Adrenal gland (tissue), 12 donors: ENCODE results near the gene MAML1. TPM values are rescaled to one million over a fixed set of nuclear protein-coding genes. Genes with fewer than 3 reads are reported as not detected.

Experiments used
- DNase-seq, 7 donors: peaks; one replicate each; pipeline ENCODE4 v3.0.0-alpha.2; 2019 to 2020
- H3K27ac ChIP-seq, 5 donors: fragments of 200-600 bp; sonication (generic) in 4 of 5; 1 replicate in 3 of 5; 2 replicates in 2 of 5; pipeline versions ENCODE4 v1.5.1 to v1.8.0; 2016 to 2020; ENCODE audit warnings: mild to moderate bottlenecking in 1 of 5
- H3K27me3 ChIP-seq: fragments of 200-600 bp; 2 replicates; pipeline ENCODE4 v1.8.0; 2021
- H3K36me3 ChIP-seq, 2 donors: fragments of 200-600 bp; replicated peaks in 1 of 2; 1 replicate in 1 of 2; 2 replicates in 1 of 2; pipeline versions ENCODE4 v1.5.1 to v1.8.0; 2018 to 2022
- H3K4me1 ChIP-seq, 2 donors: fragments of 200-600 bp; replicated peaks in 1 of 2; 1 replicate in 1 of 2; 2 replicates in 1 of 2; pipeline versions ENCODE4 v1.5.1 to v1.8.0; 2018 to 2021
- H3K4me3 ChIP-seq, 4 donors: fragments of 200-600 bp; sonication (generic) in 3 of 4; one replicate each; pipeline ENCODE4 v1.5.1; 2016 to 2018
- H3K9me3 ChIP-seq, 3 donors: fragments of 200-600 bp; sonication (generic) in 1 of 3; replicated peaks in 1 of 3; 1 replicate in 2 of 3; 2 replicates in 1 of 3; pipeline versions ENCODE4 v1.5.1 to v1.8.0; 2016 to 2021
- POLR2A ChIP-seq, 2 donors: fragments of 450-650 bp; IDR thresholded peaks; one replicate each; pipeline ENCODE4 v1.6.1; 2017; ENCODE audit warnings: antibody characterized with exemption in 2 of 2, mild to moderate bottlenecking in 2 of 2, moderate library complexity in 1 of 2
- WGBS, 4 donors: extraction: QIAGEN DNeasy Blood & Tissue Kit in 2 of 4; methylation state at CpG; one replicate each; pipeline versions ENCODE4 v1.1.5 to v1.1.7; 2013 to 2017; 5-methylcytosine and 5-hydroxymethylcytosine counted together
- intact Hi-C, 2 donors: fragments of 100-400 bp; cut with DNase I; formaldehyde crosslinking; loops; one replicate each; pipeline versions ENCODE4 v1.14.1 to v1.15.0; 2022 to 2023
- polyA plus RNA-seq, 3 donors: library from polyadenylated mRNA; stranded (reverse); fragments of 200-250 nt in 2 of 3; fragments of 350-450 nt in 1 of 3; fragmentation: Illumina TruSeq in 1 of 3; extraction: RNeasy Lipid Tissue Mini Kit (QIAGEN cat#74804) in 1 of 3; gene quantifications; one replicate each; pipeline ENCODE4 v1.2.3, GENCODE V29; 2013 to 2014
- total RNA-seq, 9 donors: library from RNA; depleted of rRNA in 4 of 9; stranded (reverse); fragments of >200 nt in 4 of 9; fragments of 120-200 nt in 1 of 9; fragmentation: NEBNext Ultra II Directional in 1 of 9; extraction: Animal tissue kit (Norgen Biotek cat#: 25700) in 1 of 9; gene quantifications; one replicate each; pipeline versions ENCODE4 v1.1.0 to v1.2.4, GENCODE V29; 2013 to 2023
- TF ChIP-seq, protein P1 (sequence below), 6 experiments: fragments of 450-650 bp in 4 of 6; fragments of 200-600 bp in 2 of 6; sonication (generic) in 1 of 6; IDR thresholded peaks; 1 replicate in 5 of 6; 2 replicates in 1 of 6; pipeline versions ENCODE4 v1.5.1 to v1.8.0; 2016 to 2021; ENCODE audit warnings: antibody characterized with exemption in 6 of 6, mild to moderate bottlenecking in 2 of 6, moderate library complexity in 1 of 6
- donor health status: healthy with polysubstance abuse.
- donor health status: Bipolar disorder and iron deficiency.
- donor health status: DM: yes; HTN: yes; CAD: no.
- donor health status: DM: no; HTN: no; CAD: no.
- donor health status: DM: no; HTN: no; CAD: no.
- donor health status: DM: yes; HTN: yes; CAD: no.

The MAML1 gene
- total and polyA plus RNA-seq, 12 donors, result 7.3 to 70.7 (median 29.2) TPM

GRCh38 chr5:179766021-179766725 lies 33.6 kb downstream of the MAML1 start:
- Histone ChIP-seq H3K4me1 (peaks cover 46 to 66% of the 10 kb centered on the region in 2 donors), H3K36me3 (peaks cover 0 to 50% of the 10 kb centered on the region in 2 donors), H3K27me3 (no peaks in the 10 kb centered on the region), H3K9me3 (no peaks in the 10 kb centered on the region), H3K27ac (peak overlapping the region in 3 of 5 donors; percentile 31 to 80 (median 63)), H3K4me3 (no peak overlapping the region)
- 66 to 73% (median 69%) methylated on average over 10 to 20 of the region's 20 CpGs for WGBS, 4 donors
- intact Hi-C loops, result no loop called here
- peak in 3 of 7 donors; percentile 46 to 66 (median 51) for DNase-seq
- TF ChIP-seq, protein P1, sequence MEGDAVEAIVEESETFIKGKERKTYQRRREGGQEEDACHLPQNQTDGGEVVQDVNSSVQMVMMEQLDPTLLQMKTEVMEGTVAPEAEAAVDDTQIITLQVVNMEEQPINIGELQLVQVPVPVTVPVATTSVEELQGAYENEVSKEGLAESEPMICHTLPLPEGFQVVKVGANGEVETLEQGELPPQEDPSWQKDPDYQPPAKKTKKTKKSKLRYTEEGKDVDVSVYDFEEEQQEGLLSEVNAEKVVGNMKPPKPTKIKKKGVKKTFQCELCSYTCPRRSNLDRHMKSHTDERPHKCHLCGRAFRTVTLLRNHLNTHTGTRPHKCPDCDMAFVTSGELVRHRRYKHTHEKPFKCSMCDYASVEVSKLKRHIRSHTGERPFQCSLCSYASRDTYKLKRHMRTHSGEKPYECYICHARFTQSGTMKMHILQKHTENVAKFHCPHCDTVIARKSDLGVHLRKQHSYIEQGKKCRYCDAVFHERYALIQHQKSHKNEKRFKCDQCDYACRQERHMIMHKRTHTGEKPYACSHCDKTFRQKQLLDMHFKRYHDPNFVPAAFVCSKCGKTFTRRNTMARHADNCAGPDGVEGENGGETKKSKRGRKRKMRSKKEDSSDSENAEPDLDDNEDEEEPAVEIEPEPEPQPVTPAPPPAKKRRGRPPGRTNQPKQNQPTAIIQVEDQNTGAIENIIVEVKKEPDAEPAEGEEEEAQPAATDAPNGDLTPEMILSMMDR (IDR thresholded peaks at IDR 0.05), result no peak
- no peak for TF ChIP-seq POLR2A (IDR thresholded peaks at IDR 0.05)

- Histone ChIP-seq H3K27ac (peak overlapping the region in 3 of 5 donors; percentile 31 to 80 (median 63)), H3K4me3 (no peak overlapping the region), H3K27me3 (no peaks in the 10 kb centered on the region), H3K4me1 (peaks cover 38 to 59% of the 10 kb centered on the region in 2 donors), H3K36me3 (peaks cover 0 to 57% of the 10 kb centered on the region in 2 donors), H3K9me3 (no peaks in the 10 kb centered on the region)
- intact Hi-C loops, result no loop called here
- TF ChIP-seq, protein P1 (IDR thresholded peaks at IDR 0.05), result no peak
- no peak for TF ChIP-seq POLR2A (IDR thresholded peaks at IDR 0.05)
- DNase-seq, result no peak
- WGBS, 4 donors, result 52 to 67% (median 59%) methylated on average over 12 of the region's 12 CpGs
Observed at GRCh38 chr5:179766726-179767455, 34.3 kb downstream of the MAML1 start.

DNA sequence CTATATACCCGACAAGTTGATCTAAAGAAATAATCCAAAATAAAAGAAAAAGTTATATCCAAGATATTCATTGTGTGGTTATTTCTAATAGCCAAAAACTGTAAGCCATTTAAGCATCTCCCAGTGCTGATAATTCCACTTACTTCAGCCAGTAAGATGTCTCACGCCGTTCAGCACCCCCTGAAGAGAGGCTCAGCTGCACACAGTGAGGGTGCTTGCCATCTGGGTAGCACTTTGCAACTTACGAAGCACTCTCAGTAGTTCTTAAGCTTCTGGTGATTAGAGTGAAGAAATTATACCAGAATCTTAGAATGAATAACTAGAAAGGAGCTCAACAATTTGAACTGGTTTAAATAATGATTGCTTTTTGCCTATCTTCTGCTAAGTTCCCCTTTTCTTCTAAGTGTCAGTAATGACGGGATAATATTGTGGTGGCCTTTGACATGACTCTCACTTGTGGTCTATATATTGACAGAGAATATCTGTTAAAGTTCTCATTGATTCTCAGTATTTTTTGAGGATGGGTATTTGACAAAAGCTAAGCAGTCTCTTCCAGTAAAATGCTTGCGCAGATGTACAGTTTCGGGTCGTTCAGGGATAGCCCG lies 35.0 kb downstream of the MAML1 start:
- H3K27ac ChIP-seq, result no peak overlapping the region
- intact Hi-C loops, result no loop called here
- H3K9me3 ChIP-seq, result no peaks in the 10 kb centered on the region
- no peaks in the 10 kb centered on the region for H3K27me3 ChIP-seq
- peaks cover 31 to 52% of the 10 kb centered on the region in 2 donors for H3K4me1 ChIP-seq
- TF ChIP-seq, protein P1 (IDR thresholded peaks at IDR 0.05), result no peak
- TF ChIP-seq POLR2A (IDR thresholded peaks at IDR 0.05), result no peak
- H3K4me3 ChIP-seq, result no peak overlapping the region
- no peak for DNase-seq
- H3K36me3 ChIP-seq, result peaks cover 0 to 64% of the 10 kb centered on the region in 2 donors
- WGBS, 4 donors, result 85 to 92% (median 88%) methylated on average over 9 of the region's 9 CpGs
